PFSK-1 (cell line): Measurements from ENCODE around the gene FPR2.

ENCODE experiments used
- POLR2AphosphoS5 ChIP-seq: IDR thresholded peaks from 2 replicates; pipeline ENCODE4 v1.6.1; 2012; ENCODE audit warnings: low read depth, mild to moderate bottlenecking, control low read depth, low read length, moderate library complexity
- TAF1 ChIP-seq: IDR thresholded peaks from 2 replicates; pipeline ENCODE4 v1.6.1; 2012; ENCODE audit warnings: low read length, control low read depth, borderline replicate concordance; ENCODE audit not compliant: insufficient read depth
- TF ChIP-seq, protein P1 (sequence below), 2 experiments: IDR thresholded peaks; 2 replicates each; pipeline versions ENCODE4 v1.6.1 to v1.8.0; 2011 to 2012; ENCODE audit warnings: low read depth in 2 of 2, low read length in 2 of 2, control low read depth in 1 of 2, inconsistent platforms in 1 of 2, mild to moderate bottlenecking in 1 of 2, moderate library complexity in 1 of 2; ENCODE audit not compliant: insufficient read depth in 1 of 2

GRCh38 chr19:51793994-51794393 is 33.0 kb downstream of the FPR2 start:
- TF ChIP-seq, protein P1, sequence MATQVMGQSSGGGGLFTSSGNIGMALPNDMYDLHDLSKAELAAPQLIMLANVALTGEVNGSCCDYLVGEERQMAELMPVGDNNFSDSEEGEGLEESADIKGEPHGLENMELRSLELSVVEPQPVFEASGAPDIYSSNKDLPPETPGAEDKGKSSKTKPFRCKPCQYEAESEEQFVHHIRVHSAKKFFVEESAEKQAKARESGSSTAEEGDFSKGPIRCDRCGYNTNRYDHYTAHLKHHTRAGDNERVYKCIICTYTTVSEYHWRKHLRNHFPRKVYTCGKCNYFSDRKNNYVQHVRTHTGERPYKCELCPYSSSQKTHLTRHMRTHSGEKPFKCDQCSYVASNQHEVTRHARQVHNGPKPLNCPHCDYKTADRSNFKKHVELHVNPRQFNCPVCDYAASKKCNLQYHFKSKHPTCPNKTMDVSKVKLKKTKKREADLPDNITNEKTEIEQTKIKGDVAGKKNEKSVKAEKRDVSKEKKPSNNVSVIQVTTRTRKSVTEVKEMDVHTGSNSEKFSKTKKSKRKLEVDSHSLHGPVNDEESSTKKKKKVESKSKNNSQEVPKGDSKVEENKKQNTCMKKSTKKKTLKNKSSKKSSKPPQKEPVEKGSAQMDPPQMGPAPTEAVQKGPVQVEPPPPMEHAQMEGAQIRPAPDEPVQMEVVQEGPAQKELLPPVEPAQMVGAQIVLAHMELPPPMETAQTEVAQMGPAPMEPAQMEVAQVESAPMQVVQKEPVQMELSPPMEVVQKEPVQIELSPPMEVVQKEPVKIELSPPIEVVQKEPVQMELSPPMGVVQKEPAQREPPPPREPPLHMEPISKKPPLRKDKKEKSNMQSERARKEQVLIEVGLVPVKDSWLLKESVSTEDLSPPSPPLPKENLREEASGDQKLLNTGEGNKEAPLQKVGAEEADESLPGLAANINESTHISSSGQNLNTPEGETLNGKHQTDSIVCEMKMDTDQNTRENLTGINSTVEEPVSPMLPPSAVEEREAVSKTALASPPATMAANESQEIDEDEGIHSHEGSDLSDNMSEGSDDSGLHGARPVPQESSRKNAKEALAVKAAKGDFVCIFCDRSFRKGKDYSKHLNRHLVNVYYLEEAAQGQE (IDR thresholded peaks at IDR 0.05; ENCODE audit: insufficient read depth in 1 of 2, low read depth in 2 of 2, low read length in 2 of 2): no peak
- TF ChIP-seq TAF1 (no peak), POLR2AphosphoS5 (no peak)
